ENCODE results near the gene SBF1.

SBF1 gene

DNA sequence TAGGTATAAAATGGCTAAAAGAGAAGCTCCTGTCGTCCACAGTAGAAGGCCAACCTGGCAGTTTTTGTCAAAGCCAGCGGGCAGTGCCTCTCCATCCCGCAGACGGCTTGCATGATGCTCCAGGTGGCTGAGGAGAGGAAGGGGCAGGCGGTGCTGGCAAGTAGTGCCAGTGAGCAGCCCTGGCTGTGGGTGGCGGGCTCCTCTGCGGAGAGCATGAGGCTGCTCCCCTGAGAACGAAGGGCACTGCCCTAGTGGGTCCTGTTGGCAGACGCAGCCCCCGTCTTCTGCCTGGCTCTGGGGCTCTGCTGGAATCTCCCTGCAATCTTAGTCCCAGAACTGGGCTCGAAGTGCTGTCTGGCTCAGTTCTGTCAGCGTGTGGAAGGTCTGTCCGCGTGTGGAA is 50.9 kb downstream of the SBF1 start:
- no peak for TF ChIP-seq CREB5 (CRISPR knock-in tag; IDR thresholded peaks at IDR 0.05; ENCODE audit: low read depth)
- ATAC-seq, result no peak

DNA sequence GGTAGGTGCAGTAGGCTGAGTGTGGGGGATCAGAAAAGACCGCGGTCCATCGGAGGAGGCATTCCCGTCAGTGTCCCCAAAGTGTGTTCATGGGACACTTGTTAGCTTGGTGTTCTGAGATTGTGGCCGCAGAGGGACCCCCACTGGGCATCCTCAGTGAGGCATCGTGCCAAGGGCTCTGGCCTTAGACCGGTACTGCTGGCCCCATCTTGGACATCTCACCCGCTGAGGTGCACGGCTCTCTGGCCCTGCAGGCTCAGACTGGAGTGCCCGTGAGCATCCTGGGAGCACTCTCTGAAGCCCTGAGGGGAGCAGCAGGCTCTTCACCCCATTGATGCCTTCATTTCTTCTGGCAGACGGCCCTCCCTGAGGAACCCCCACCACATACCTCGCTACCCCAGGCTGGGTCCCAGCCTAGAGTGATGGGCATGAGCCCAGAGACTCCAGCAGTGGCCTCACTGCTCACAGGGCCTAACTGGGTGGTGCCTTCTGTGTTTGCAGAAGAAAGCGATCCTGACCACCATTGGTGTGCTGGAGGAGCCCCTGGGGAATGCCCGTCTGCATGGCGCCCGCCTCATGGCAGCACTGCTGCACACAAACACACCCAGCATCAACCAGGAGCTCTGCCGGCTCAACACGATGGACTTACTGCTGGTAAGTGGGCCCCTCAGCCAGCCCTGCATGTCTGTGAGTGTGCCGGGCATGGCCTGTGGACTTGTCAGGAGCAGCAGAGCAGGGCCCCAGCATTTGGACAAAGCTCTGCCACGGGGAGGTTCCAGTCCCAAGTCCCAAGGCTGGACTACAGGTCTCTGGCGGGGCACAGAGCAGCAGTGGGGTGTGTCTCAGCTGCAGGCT is 51.6 kb downstream of the SBF1 start:
- no peak for ATAC-seq
- TF ChIP-seq POU6F1 (CRISPR knock-in tag; IDR thresholded peaks at IDR 0.05; ENCODE audit: borderline replicate concordance, low read depth), result no peak
- no peak for TF ChIP-seq ZNF70 (CRISPR knock-in tag; IDR thresholded peaks at IDR 0.05)

DNA sequence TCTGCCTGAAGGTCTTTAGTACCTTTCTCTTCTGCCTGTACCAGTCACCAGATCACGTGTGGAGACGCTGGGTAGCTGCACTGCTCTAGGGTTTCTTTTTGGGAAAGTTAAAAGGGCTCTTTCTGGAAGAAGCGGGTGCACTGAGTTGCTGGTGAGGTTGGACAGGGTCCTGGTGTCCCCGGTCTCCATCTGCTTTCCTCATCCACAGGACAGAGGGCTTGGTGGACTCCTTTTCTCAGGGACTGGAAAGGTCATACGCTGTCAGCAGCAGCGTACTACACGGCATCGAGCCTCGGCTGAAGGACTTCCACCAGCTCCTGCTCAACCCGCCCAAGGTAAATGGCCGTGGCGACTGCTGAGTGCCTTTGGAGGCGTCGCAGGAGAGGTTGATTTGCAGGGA is 52.8 kb downstream of the SBF1 start:
- TF ChIP-seq GLIS3 (CRISPR knock-in tag; IDR thresholded peaks at IDR 0.05) (no peak), ZFP3 (CRISPR knock-in tag; IDR thresholded peaks at IDR 0.05) (no peak), POU6F1 (CRISPR knock-in tag; IDR thresholded peaks at IDR 0.05; ENCODE audit: borderline replicate concordance, low read depth) (no peak), ISL1 (CRISPR knock-in tag; IDR thresholded peaks at IDR 0.05) (no peak), PATZ1 (CRISPR knock-in tag; IDR thresholded peaks at IDR 0.05; ENCODE audit: borderline replicate concordance) (no peak), TCF4 (CRISPR knock-in tag; IDR thresholded peaks at IDR 0.05; ENCODE audit: borderline replicate concordance) (no peak), ZNF565 (CRISPR knock-in tag; conservative IDR thresholded peaks at IDR 0.05; ENCODE audit: low read depth) (no peak), BACH2 (CRISPR knock-in tag; IDR thresholded peaks at IDR 0.05; ENCODE audit: borderline replicate concordance) (no peak), ZNF8 (CRISPR knock-in tag; IDR thresholded peaks at IDR 0.05) (no peak), ARNTL (CRISPR knock-in tag; IDR thresholded peaks at IDR 0.05; ENCODE audit: borderline replicate concordance, low read depth) (no peak), ZFP30 (CRISPR knock-in tag; IDR thresholded peaks at IDR 0.05) (no peak), ZC3H10 (CRISPR knock-in tag; IDR thresholded peaks at IDR 0.05) (no peak), PPARA (CRISPR knock-in tag; IDR thresholded peaks at IDR 0.05; ENCODE audit: borderline replicate concordance) (no peak), TSHZ2 (CRISPR knock-in tag; IDR thresholded peaks at IDR 0.05) (no peak), CSDC2 (CRISPR knock-in tag; IDR thresholded peaks at IDR 0.05) (no peak)
- no peak for ATAC-seq

DNA sequence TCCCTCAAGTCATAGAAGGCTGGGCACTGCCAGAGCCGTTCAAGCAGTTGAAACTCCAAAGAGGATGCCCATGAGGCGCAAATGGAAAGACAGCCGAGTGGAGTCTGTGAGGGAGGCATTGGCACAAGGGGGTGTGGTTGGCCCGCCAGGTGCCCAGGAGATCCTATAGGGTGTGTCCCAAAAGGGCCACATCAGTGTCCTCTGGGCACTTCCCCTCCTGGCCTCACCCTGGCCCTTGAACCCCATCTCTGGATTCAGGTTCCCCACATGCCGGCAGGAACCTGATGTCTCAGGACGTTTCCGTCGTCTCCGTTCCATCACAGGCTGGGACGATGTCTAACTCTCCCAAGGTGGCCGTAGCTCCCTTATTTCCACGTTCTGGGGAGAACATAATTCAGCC is 54.3 kb downstream of the SBF1 start:
- ATAC-seq, result no peak
- TF ChIP-seq OSR1 (CRISPR knock-in tag; IDR thresholded peaks at IDR 0.05) (no peak), ZNF70 (CRISPR knock-in tag; IDR thresholded peaks at IDR 0.05) (no peak), ZNF565 (CRISPR knock-in tag; conservative IDR thresholded peaks at IDR 0.05; ENCODE audit: low read depth) (no peak), ZFP30 (CRISPR knock-in tag; IDR thresholded peaks at IDR 0.05) (no peak), PPARA (CRISPR knock-in tag; IDR thresholded peaks at IDR 0.05; ENCODE audit: borderline replicate concordance) (no peak), ARNTL (CRISPR knock-in tag; IDR thresholded peaks at IDR 0.05; ENCODE audit: borderline replicate concordance, low read depth) (no peak), CSDC2 (CRISPR knock-in tag; IDR thresholded peaks at IDR 0.05) (no peak), TSHZ2 (CRISPR knock-in tag; IDR thresholded peaks at IDR 0.05) (no peak), TOX (CRISPR knock-in tag; IDR thresholded peaks at IDR 0.05; ENCODE audit: borderline replicate concordance) (no peak), ZC3H10 (CRISPR knock-in tag; IDR thresholded peaks at IDR 0.05) (no peak), ESRRG (CRISPR knock-in tag; IDR thresholded peaks at IDR 0.05) (no peak)
- TF ChIP-seq, protein P1, sequence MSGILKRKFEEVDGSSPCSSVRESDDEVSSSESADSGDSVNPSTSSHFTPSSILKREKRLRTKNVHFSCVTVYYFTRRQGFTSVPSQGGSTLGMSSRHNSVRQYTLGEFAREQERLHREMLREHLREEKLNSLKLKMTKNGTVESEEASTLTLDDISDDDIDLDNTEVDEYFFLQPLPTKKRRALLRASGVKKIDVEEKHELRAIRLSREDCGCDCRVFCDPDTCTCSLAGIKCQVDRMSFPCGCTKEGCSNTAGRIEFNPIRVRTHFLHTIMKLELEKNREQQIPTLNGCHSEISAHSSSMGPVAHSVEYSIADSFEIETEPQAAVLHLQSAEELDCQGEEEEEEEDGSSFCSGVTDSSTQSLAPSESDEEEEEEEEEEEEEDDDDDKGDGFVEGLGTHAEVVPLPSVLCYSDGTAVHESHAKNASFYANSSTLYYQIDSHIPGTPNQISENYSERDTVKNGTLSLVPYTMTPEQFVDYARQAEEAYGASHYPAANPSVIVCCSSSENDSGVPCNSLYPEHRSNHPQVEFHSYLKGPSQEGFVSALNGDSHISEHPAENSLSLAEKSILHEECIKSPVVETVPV (CRISPR knock-in tag; IDR thresholded peaks at IDR 0.05), result no peak

Measured in SK-N-SH treated with all-trans-retinoic acid at 6 μM for 48 hours (cell line).